Astrocyte of the hippocampus (primary cell): ENCODE measurements around the gene RNH1.
"Not testable (repeated sequence)": the region's sequence is repeated elsewhere in the genome, so short reads cannot be mapped to it uniquely, and the experiment has no call there.

Experiments
- DNase-seq: peaks from one replicate; pipeline ENCODE4 v3.0.0; 2011; ENCODE audit warnings: low read depth, low spot score

The RNH1 gene

GRCh38 chr11:477052-477715, 29.9 kb downstream of the RNH1 start:
- DNase-seq = no peak

DNA sequence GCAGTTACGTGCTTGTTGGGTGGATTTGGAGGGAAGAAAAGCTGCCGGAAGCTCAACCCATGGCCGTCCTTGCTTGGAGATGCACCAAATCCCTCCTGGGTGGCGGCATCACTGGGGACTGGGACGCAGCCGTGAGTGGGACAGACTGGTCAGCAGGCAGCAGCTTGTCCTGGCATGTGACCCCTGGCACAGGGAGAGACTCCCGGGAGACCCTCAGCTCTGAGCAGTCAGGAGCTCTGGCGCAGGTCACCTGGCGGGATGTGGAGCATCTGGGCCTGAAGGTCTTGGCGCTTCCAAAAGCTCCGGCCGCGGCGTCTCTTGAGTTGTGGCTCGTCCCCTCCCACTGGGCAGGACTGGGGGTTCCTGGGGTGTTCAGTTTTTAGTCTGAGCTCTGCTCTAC, 30.6 kb downstream of the RNH1 start:
- DNase-seq = no peak

- DNase-seq = no peak
These were observed 31.1 kb downstream of the RNH1 start for GRCh38 chr11:475941-476340.

GRCh38 chr11:474914-475506, 32.0 kb downstream of the RNH1 start:
- no peak for DNase-seq

GRCh38 chr11:473962-474785, 32.9 kb downstream of the RNH1 start:
- DNase-seq = no peak

DNA sequence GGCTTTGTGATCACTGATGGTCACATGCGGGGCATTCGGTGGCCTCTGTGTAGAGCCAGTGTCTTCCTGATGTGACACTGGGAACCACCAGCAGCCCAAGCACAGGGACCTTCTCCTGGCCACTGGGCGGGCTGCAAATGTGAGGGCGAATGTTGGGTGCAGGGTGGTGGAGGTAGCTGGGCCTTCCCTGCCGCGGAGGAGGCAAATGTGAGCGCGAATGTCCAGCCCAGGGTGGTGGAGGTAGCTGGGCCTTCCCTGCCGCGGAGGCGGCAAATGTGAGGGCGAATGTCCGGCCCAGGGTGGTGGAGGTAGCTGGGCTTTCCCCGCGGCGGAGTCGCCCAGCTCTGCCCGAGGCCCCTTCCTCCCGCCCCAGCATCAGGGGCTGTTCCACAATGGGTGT, 33.6 kb downstream of the RNH1 start:
- DNase-seq = no peak

GRCh38 chr11:472816-473215, 34.2 kb downstream of the RNH1 start:
- DNase-seq = no peak

GRCh38 chr11:472272-472671, 34.8 kb downstream of the RNH1 start:
- no peak for DNase-seq

- DNase-seq = no peak
These were observed 35.4 kb downstream of the RNH1 start for GRCh38 chr11:471468-472145.

DNA sequence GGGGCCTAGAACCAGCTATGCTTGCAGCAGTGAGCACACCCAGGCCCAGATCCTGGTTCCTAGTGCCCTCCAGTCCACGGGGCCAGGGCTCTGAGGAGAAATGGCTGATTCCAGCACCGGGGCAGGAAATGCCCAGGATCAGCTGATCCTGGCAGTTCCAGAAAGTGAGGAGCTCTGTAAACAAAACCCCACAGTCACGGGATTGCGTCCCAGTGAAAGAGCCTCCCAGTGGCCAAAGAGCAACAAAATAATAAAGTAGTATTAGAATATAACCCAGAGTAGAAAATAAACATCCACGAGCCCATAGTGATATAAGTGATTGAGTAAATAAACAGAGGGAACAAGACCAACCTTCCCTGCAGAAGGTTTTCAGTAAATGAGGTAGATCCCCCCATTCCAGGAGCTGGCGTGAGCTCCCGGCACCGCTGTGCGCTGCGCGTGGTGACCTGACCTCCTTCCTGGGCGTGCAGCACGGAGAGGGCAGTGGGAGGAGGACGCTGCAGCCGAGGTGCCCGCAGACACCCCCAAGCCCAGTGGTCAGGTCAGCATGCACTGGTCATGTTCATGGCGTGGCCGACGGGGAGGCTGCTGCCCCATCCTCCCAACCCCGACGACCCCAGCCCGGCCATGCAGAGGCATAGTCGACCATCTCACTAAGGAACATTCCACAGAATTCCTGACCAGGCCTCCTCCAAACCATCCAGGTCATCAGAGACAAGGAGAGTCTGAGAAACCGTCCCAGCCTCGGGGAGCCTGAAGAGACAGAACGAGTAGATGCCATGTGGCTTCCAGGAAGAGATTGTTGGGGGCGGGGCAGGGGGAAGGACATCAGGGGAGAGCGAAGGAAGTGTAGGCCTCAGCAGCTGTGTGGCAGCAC, 37.1 kb downstream of the RNH1 start:
- DNase-seq = peak; percentile 67

- not testable (repeated sequence) for DNase-seq
These were observed 37.9 kb downstream of the RNH1 start for GRCh38 chr11:469026-469683.

DNA sequence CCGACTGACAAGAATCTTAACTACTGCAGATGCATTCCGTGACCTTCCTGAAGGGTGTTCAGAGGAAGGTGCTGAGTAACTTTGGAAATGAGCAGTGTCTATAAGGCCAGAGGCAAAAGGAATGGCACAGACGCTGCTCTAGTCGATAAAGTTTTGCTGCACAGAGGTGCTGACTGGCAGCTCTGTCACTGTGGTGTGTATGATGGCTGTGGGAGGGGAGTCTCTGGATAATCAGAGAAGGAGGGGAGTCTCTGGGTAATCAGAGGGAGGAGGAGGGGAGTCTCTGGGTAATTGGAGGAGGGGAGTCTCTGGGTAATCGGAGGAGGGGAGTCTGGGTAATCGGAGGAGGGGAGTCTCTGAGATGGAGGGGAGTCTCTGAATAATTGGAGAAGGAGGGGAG, 38.5 kb downstream of the RNH1 start:
- DNase-seq = no peak

DNA sequence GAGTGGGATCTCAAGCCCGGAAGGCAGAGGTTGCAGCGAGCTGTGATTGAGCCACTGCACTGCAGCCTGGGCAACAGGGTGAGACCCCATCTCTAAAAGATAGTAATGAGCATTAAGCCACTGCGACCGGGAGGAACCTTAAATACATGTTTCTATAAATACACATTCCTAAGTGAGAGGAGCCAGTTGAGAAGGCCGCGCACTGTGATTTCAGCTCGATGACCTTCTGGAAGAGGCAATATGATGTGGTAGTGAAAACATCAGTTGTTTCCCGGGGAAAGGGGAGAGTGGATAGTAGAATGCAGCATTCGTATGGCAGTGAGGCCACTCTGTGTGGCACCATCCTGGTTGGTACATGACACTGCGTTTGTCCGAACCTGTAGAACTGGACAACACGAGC, 39.0 kb downstream of the RNH1 start:
- no peak for DNase-seq

- DNase-seq = no peak
These were observed 41.0 kb downstream of the RNH1 start for GRCh38 chr11:465896-466530.

DNA sequence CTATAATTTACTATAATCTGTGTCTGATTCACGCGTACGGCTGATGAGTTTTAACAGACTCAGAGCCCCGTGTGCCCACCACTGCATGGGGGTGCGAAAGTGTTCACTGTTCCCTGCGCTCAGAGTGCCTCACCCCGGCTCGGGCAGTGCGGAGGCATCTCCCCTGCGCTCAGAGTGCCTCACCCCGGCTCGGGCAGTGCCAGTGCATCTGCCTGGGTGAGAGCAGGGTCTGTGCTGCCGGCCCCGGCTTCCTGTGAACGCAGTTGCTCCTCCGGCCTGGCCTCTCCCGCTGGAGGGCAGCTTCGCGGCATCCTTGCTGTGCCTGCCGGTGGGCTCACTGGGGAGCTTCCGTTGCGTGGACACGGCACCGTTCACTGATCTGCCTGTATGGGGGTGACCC, 42.7 kb downstream of the RNH1 start:
- no peak for DNase-seq

- DNase-seq = no peak
These were observed 44.7 kb downstream of the RNH1 start for GRCh38 chr11:462107-462890.

- no peak for DNase-seq
These were observed 45.4 kb downstream of the RNH1 start for GRCh38 chr11:461626-462025.

- DNase-seq = no peak
These were observed 46.5 kb downstream of the RNH1 start for GRCh38 chr11:460331-461199.
